ENCODE results near the gene STT3B. TPM values are rescaled to one million over a fixed set of nuclear protein-coding genes. Genes with fewer than 3 reads are reported as not detected.

Gene STT3B
- total RNA-seq, 1 donor from 2014 or later, result 210 TPM

- no peaks in the 10 kb centered on the region for H3K36me3 Mint-ChIP-seq
- H3K4me3 Mint-ChIP-seq, result no peak overlapping the region
- peaks cover 14% of the 10 kb centered on the region for H3K4me1 Mint-ChIP-seq
- no peak overlapping the region for H3K27ac Mint-ChIP-seq
- H3K9me3 Mint-ChIP-seq, result peaks cover 3% of the 10 kb centered on the region
- DNase-seq (ENCODE audit: low spot score in 2 of 2, unreplicated experiment in 2 of 2), result no peak
- no peak for TF ChIP-seq CTCF (IDR thresholded peaks at IDR 0.05; ENCODE audit: unreplicated experiment)
- no peaks in the 10 kb centered on the region for H3K27me3 Mint-ChIP-seq (ENCODE audit: low read depth)
Measured at GRCh38 chr3:31530039-31530959, 2.4 kb upstream of the STT3B start.

GRCh38 chr3:31530960-31531335, 1.8 kb upstream of the STT3B start:
- peak overlapping the region; percentile 99 for H3K27ac Mint-ChIP-seq
- H3K27me3 Mint-ChIP-seq (ENCODE audit: low read depth), result no peaks in the 10 kb centered on the region
- H3K9me3 Mint-ChIP-seq, result peaks cover 3% of the 10 kb centered on the region
- TF ChIP-seq CTCF (IDR thresholded peaks at IDR 0.05; ENCODE audit: unreplicated experiment), result no peak
- DNase-seq (ENCODE audit: low spot score in 2 of 2, unreplicated experiment in 2 of 2), result no peak
- H3K4me3 Mint-ChIP-seq, result no peak overlapping the region
- no peaks in the 10 kb centered on the region for H3K36me3 Mint-ChIP-seq
- H3K4me1 Mint-ChIP-seq, result peaks cover 17% of the 10 kb centered on the region

- Mint-ChIP-seq H3K36me3 (no peaks in the 10 kb centered on the region), H3K4me1 (peaks cover 23% of the 10 kb centered on the region), H3K27ac (peak overlapping the region; percentile 99), H3K9me3 (peaks cover 3% of the 10 kb centered on the region), H3K4me3 (no peak overlapping the region), H3K27me3 (ENCODE audit: low read depth) (no peaks in the 10 kb centered on the region)
- no peak for DNase-seq (ENCODE audit: low spot score in 2 of 2, unreplicated experiment in 2 of 2)
- TF ChIP-seq CTCF (IDR thresholded peaks at IDR 0.05; ENCODE audit: unreplicated experiment), result no peak
Measured at GRCh38 chr3:31531452-31531991, 1.2 kb upstream of the STT3B start.

GRCh38 chr3:31531992-31532586, 636 bp upstream of the STT3B start:
- Mint-ChIP-seq H3K4me3 (no peak overlapping the region), H3K27me3 (ENCODE audit: low read depth) (no peaks in the 10 kb centered on the region), H3K4me1 (peaks cover 29% of the 10 kb centered on the region), H3K9me3 (peaks cover 3% of the 10 kb centered on the region), H3K27ac (peak overlapping the region; percentile 99), H3K36me3 (no peaks in the 10 kb centered on the region)
- no peak for TF ChIP-seq CTCF (IDR thresholded peaks at IDR 0.05; ENCODE audit: unreplicated experiment)
- DNase-seq (ENCODE audit: low spot score in 2 of 2, unreplicated experiment in 2 of 2), result peak; percentile 98

GRCh38 chr3:31533169-31534064, 692 bp downstream of the STT3B start:
- peaks cover 39% of the 10 kb centered on the region for H3K4me1 Mint-ChIP-seq
- peaks cover 4% of the 10 kb centered on the region for H3K36me3 Mint-ChIP-seq
- DNase-seq (ENCODE audit: low spot score in 2 of 2, unreplicated experiment in 2 of 2), result peak; percentile 36 to 71
- H3K4me3 Mint-ChIP-seq, result no peak overlapping the region
- no peaks in the 10 kb centered on the region for H3K9me3 Mint-ChIP-seq
- H3K27ac Mint-ChIP-seq, result peak overlapping the region; percentile 97
- no peak for TF ChIP-seq CTCF (IDR thresholded peaks at IDR 0.05; ENCODE audit: unreplicated experiment)
- H3K27me3 Mint-ChIP-seq (ENCODE audit: low read depth), result no peaks in the 10 kb centered on the region
